IMR-90 (cell line): ENCODE results near the gene KRTAP4-12. TPM values are rescaled to one million over a fixed set of nuclear protein-coding genes. Genes with fewer than 3 reads are reported as not detected.

Source experiments
- ATAC-seq: fragments of 200-7000 bp; cut with Tn5 transposase; 2 replicates; pipeline ENCODE4 v1.9.1; 2020; ENCODE audit warnings: low read depth, mild to moderate bottlenecking, moderate library complexity
- BruUV-seq: library from RNA; stranded (reverse); fragments of 400-500 nt; replicated peaks from 2 replicates; lab custom pipeline; 2021; lab: Mats Ljungman, UMichigan
- CTCF ChIA-PET: fragments of 300-600 bp; formaldehyde crosslinking; extraction: SDS; loops from one replicate; lab custom pipeline; 2021; ENCODE audit warnings: antibody characterized with exemption; lab: Yijun Ruan, JAX
- POLR2A ChIA-PET: fragments of 300-600 bp; sonication (Branson Sonifier 250); formaldehyde crosslinking; loops from one replicate; lab custom pipeline; 2022; ENCODE audit warnings: antibody characterized with exemption; ENCODE audit not compliant: unreplicated experiment; lab: Charles Lee
- DNase-seq: peaks from one replicate; pipeline ENCODE4 v3.0.0; 2013
- H2AFZ ChIP-seq: replicated peaks from 2 replicates; pipeline ENCODE3; 2013; ENCODE audit warnings: low read length, mild to moderate bottlenecking; ENCODE audit not compliant: poor library complexity
- H2AK5ac ChIP-seq: 2 replicates; pipeline ENCODE4 v1.6.1; 2013; ENCODE audit warnings: low read depth, low read length, inconsistent platforms
- H2AK9ac ChIP-seq: replicated peaks from 2 replicates; pipeline ENCODE3; 2013; ENCODE audit warnings: mild to moderate bottlenecking, low read depth, low read length, moderate library complexity; ENCODE audit not compliant: poor library complexity
- H2BK120ac ChIP-seq: 2 replicates; pipeline ENCODE4 v1.6.1; 2013; ENCODE audit warnings: low read depth, low read length, inconsistent platforms
- H2BK15ac ChIP-seq: 3 replicates; pipeline ENCODE4 v1.6.1; 2013; ENCODE audit warnings: low read depth, low read length, inconsistent platforms
- H2BK20ac ChIP-seq: 2 replicates; pipeline ENCODE4 v1.6.1; 2013; ENCODE audit warnings: low read depth, mild to moderate bottlenecking, inconsistent platforms, low read length, moderate library complexity
- H2BK5ac ChIP-seq: 2 replicates; pipeline ENCODE4 v1.6.1; 2013; ENCODE audit warnings: mild to moderate bottlenecking, low read depth, low read length, inconsistent platforms; ENCODE audit not compliant: poor library complexity, severe bottlenecking
- H3K14ac ChIP-seq: replicated peaks from 2 replicates; pipeline ENCODE4 v1.6.1; 2013; ENCODE audit warnings: low read depth, low read length, inconsistent platforms
- H3K18ac ChIP-seq: 2 replicates; pipeline ENCODE4 v1.6.1; 2013; ENCODE audit warnings: low read depth, low read length, control low read depth
- H3K23ac ChIP-seq: 2 replicates; pipeline ENCODE4 v1.6.1; 2013; ENCODE audit warnings: low read depth, low read length, inconsistent platforms
- H3K27ac ChIP-seq: 2 replicates; pipeline ENCODE4 v1.5.1; 2013; ENCODE audit warnings: mild to moderate bottlenecking, control low read depth, low read length; ENCODE audit not compliant: insufficient read depth
- H3K27me3 ChIP-seq: 2 replicates; pipeline ENCODE4 v1.6.1; 2013; ENCODE audit warnings: low read length; ENCODE audit not compliant: control insufficient read depth, insufficient read depth
- H3K36me3 ChIP-seq: 2 replicates; pipeline ENCODE4 v1.6.1; 2013; ENCODE audit warnings: low read length, mixed read lengths; ENCODE audit not compliant: control insufficient read depth, insufficient read depth
- H3K4ac ChIP-seq: 2 replicates; pipeline ENCODE4 v1.6.1; 2013; ENCODE audit warnings: low read depth, low read length, inconsistent platforms
- H3K4me1 ChIP-seq: 2 replicates; pipeline ENCODE4 v1.6.1; 2013; ENCODE audit warnings: low read length, mixed read lengths; ENCODE audit not compliant: control insufficient read depth, insufficient read depth
- H3K4me2 ChIP-seq: 2 replicates; pipeline ENCODE4 v1.6.1; 2013; ENCODE audit warnings: low read depth, mild to moderate bottlenecking, control low read depth, low read length, moderate library complexity
- H3K4me3 ChIP-seq: 2 replicates; pipeline ENCODE4 v1.5.1; 2013; ENCODE audit warnings: low read depth, mild to moderate bottlenecking, control low read depth, low read length, moderate library complexity; ENCODE audit not compliant: insufficient read depth
- H3K56ac ChIP-seq: 2 replicates; pipeline ENCODE4 v1.6.1; 2013; ENCODE audit warnings: low read length, inconsistent platforms; ENCODE audit not compliant: insufficient read depth; ENCODE audit errors: extremely low read depth
- H3K79me1 ChIP-seq, 2 experiments: 2 replicates each; pipeline ENCODE4 v1.6.1; 2013; ENCODE audit warnings: low read length in 2 of 2, inconsistent platforms in 1 of 2, low read depth in 1 of 2
- H3K9ac ChIP-seq: 2 replicates; pipeline ENCODE4 v1.6.1; 2013; ENCODE audit warnings: low read depth, low read length, control low read depth
- H3K9me1 ChIP-seq: 2 replicates; pipeline ENCODE4 v1.6.1; 2013; ENCODE audit warnings: low read length, inconsistent platforms; ENCODE audit not compliant: insufficient read depth
- H3K9me3 ChIP-seq: 2 replicates; pipeline ENCODE4 v1.6.1; 2013; ENCODE audit warnings: low read length; ENCODE audit not compliant: control insufficient read depth, insufficient read depth
- H4K20me1 ChIP-seq: 2 replicates; pipeline ENCODE4 v1.6.1; 2013; ENCODE audit warnings: low read length, inconsistent platforms; ENCODE audit not compliant: insufficient read depth
- H4K5ac ChIP-seq: 2 replicates; pipeline ENCODE4 v1.6.1; 2013; ENCODE audit warnings: mild to moderate bottlenecking, low read depth, low read length, control low read depth
- H4K8ac ChIP-seq, 2 experiments: 2 replicates each; pipeline ENCODE4 v1.6.1; 2013; ENCODE audit warnings: low read depth in 2 of 2, low read length in 2 of 2, control low read depth in 1 of 2, inconsistent platforms in 1 of 2
- H4K91ac ChIP-seq: 2 replicates; pipeline ENCODE4 v1.6.1; 2013; ENCODE audit warnings: low read depth, low read length, inconsistent platforms; ENCODE audit not compliant: insufficient read depth
- CHD1 ChIP-seq: IDR thresholded peaks from 2 replicates; pipeline ENCODE4 v1.6.1; 2012; ENCODE audit warnings: low read depth, low read length, improper control_type of control experiment
- FOS ChIP-seq: fragments of 150-350 bp; IDR thresholded peaks from 2 replicates; pipeline ENCODE4 v1.6.1; 2016; ENCODE audit warnings: low read depth, low read length
- MAFK ChIP-seq: IDR thresholded peaks from 2 replicates; pipeline ENCODE4 v1.6.1; 2012; ENCODE audit warnings: low read depth, low read length, improper control_type of control experiment
- MXI1 ChIP-seq: IDR thresholded peaks from 2 replicates; pipeline ENCODE4 v1.6.1; 2012; ENCODE audit warnings: low read depth, mild to moderate bottlenecking, low read length, moderate library complexity, borderline replicate concordance
- NFE2L2 ChIP-seq: fragments of 150-350 bp; IDR thresholded peaks from 2 replicates; pipeline ENCODE4 v1.6.1; 2016; ENCODE audit warnings: low read depth, mild to moderate bottlenecking, low read length
- POLR2A ChIP-seq: IDR thresholded peaks from 2 replicates; pipeline ENCODE4 v1.6.1; 2012; ENCODE audit warnings: mild to moderate bottlenecking, low read depth, low read length
- RFX5 ChIP-seq: IDR thresholded peaks from 2 replicates; pipeline ENCODE4 v1.8.0; 2012; ENCODE audit warnings: low read depth, mild to moderate bottlenecking, low read length, moderate library complexity
- dilution Hi-C: fragments of 300-500 bp; cut with HindIII; formaldehyde crosslinking; loops from one replicate; pipeline ENCODE4 v1.14.3; 2018; ENCODE audit warnings: low sequenced_read_pairs; ENCODE audit not compliant: unreplicated experiment
- in situ Hi-C: fragments of 300-500 bp; cut with MboI; formaldehyde crosslinking; loops from 3 replicates; pipeline ENCODE4 v1.14.3; 2019; ENCODE audit warnings: low sequenced_read_pairs, inconsistent platforms, mixed read lengths
- intact Hi-C: fragments of 100-400 bp; cut with micrococcal nuclease; formaldehyde crosslinking; loops from 2 replicates; pipeline ENCODE4 v1.10.0; 2022
- polyA plus RNA-seq, 3 experiments: library from polyadenylated mRNA; depleted of rRNA; stranded (reverse); fragments of >200 nt; gene quantifications; 2 replicates each; pipeline ENCODE4 v1.2.3, GENCODE V29; 2012; ENCODE audit warnings: low replicate concordance in 1 of 3
- total RNA-seq: library from RNA; depleted of rRNA; stranded (reverse); fragments of >200 nt; gene quantifications from 2 replicates; pipeline ENCODE4 v1.2.3, GENCODE V29; 2012
- TF ChIP-seq, protein P1 (sequence below): fragments of 150-350 bp; IDR thresholded peaks from 2 replicates; pipeline ENCODE4 v1.6.1; 2016; ENCODE audit warnings: low read depth, mild to moderate bottlenecking, low read length, moderate library complexity, borderline replicate concordance

KRTAP4-12 gene
- total and polyA plus RNA-seq, 2 of the 4 experiments (the other 2 are of a cell fraction): 0.18 to 1.1 TPM

DNA sequence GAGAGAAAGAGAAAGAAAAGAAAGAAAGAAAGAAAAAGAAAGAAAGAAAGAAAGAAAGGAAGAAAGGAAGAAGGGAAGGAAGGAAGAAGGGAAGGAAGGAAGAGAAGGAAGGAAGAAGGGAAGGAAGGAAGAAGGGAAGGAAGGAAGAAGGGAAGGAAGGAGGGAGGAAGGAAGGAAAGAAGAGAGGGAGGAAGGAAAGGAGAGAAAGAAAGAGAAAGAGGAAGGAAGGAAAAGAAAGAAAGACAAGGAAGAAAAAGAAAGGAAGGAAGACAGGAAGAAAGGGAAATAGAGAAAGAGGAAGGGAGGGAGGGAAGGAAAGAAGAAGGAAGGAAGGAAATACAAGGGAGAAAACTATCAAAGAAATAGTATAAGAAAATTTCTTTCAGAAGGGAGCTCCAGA lies 47.2 kb downstream of the KRTAP4-12 start:
- BruUV-seq: no TSS peak
- POLR2A ChIA-PET: no interaction called here

More for the DNA sequence above, 47.2 kb downstream of the KRTAP4-12 start:
- Histone ChIP-seq H3K18ac (no peak overlapping the region), H4K8ac (no peak overlapping the region), H3K36me3 (no peaks in the 10 kb centered on the region), H2BK5ac (no peak overlapping the region), H2AK5ac (no peak overlapping the region), H3K27me3 (no peaks in the 10 kb centered on the region), H3K4me1 (no peaks in the 10 kb centered on the region), H4K5ac (no peak overlapping the region), H3K4ac (no peak overlapping the region), H2AK9ac (no peak overlapping the region), H3K4me2 (no peak overlapping the region), H3K79me1 (no peaks in the 10 kb centered on the region), H2BK15ac (no peak overlapping the region), H3K23ac (no peak overlapping the region), H2BK120ac (no peak overlapping the region; the same call in 1 of the 2 replicates), H2BK20ac (no peak overlapping the region), H3K27ac (no peak overlapping the region), H3K9ac (no peak overlapping the region), H4K91ac (no peak overlapping the region), H2AFZ (no peak overlapping the region), H3K9me3 (no peaks in the 10 kb centered on the region), H3K4me3 (no peak overlapping the region), H3K14ac (no peak overlapping the region), H3K56ac (no peak overlapping the region), H3K9me1 (no peaks in the 10 kb centered on the region), H4K20me1 (no peaks in the 10 kb centered on the region)
- DNase-seq (no peak), ATAC-seq (no peak)
- dilution Hi-C loops (no loop called here), intact Hi-C loops (no loop called here), in situ Hi-C loops (no loop called here)
- TF ChIP-seq MXI1: no peak
- TF ChIP-seq, protein P1, sequence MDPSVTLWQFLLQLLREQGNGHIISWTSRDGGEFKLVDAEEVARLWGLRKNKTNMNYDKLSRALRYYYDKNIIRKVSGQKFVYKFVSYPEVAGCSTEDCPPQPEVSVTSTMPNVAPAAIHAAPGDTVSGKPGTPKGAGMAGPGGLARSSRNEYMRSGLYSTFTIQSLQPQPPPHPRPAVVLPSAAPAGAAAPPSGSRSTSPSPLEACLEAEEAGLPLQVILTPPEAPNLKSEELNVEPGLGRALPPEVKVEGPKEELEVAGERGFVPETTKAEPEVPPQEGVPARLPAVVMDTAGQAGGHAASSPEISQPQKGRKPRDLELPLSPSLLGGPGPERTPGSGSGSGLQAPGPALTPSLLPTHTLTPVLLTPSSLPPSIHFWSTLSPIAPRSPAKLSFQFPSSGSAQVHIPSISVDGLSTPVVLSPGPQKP: no peak
- no peak for TF ChIP-seq RFX5
- TF ChIP-seq CHD1: no peak
- TF ChIP-seq FOS: no peak
- no peak for TF ChIP-seq MAFK
- TF ChIP-seq NFE2L2: no peak
- no peak for TF ChIP-seq POLR2A
- CTCF ChIA-PET: no interaction called here
